ENCODE results near the gene XPR1.

GRCh38 chr1:180781718-180782117 is 149.9 kb downstream of the XPR1 start:
- no peak for TF ChIP-seq CTCF (optimal IDR thresholded peaks at IDR 0.05 in 1 of 3, IDR thresholded peaks at IDR 0.05 in 1 of 3, conservative IDR thresholded peaks at IDR 0.05 in 1 of 3; ENCODE audit: extremely low read depth in 1 of 3, insufficient read depth in 2 of 3, low read length in 3 of 3)
- TF ChIP-seq EZH2 (IDR thresholded peaks at IDR 0.05; ENCODE audit: low read length), result no peak

Measured in keratinocyte (primary cell).